Measurements from ENCODE around the gene SMARCC2.

SMARCC2 gene

DNA sequence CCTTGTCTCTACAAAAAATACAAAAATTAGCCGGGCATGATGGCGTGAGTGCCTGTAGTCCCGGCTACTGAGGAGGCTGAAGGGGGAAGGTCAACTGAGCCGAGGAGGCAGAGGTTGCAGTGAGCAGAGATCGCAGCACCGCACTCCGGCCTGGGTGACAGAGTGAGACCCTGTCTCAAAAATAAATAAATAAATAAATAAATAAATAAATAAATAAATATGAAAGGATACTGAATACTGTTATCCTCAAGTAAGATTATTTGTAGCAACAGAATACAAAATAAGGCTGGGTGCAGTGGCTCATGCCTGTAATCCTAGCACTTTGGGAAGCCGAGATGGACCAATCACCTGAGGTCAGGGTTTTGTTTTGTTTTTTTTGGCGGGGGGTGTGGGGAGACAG, 30.6 kb upstream of the SMARCC2 start (continued):
- TF ChIP-seq, protein P1, sequence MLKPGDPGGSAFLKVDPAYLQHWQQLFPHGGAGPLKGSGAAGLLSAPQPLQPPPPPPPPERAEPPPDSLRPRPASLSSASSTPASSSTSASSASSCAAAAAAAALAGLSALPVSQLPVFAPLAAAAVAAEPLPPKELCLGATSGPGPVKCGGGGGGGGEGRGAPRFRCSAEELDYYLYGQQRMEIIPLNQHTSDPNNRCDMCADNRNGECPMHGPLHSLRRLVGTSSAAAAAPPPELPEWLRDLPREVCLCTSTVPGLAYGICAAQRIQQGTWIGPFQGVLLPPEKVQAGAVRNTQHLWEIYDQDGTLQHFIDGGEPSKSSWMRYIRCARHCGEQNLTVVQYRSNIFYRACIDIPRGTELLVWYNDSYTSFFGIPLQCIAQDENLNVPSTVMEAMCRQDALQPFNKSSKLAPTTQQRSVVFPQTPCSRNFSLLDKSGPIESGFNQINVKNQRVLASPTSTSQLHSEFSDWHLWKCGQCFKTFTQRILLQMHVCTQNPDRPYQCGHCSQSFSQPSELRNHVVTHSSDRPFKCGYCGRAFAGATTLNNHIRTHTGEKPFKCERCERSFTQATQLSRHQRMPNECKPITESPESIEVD (tag by site-specific recombination; IDR thresholded peaks at IDR 0.05), result no peak
- TF ChIP-seq ZNF529 (tag by site-specific recombination; IDR thresholded peaks at IDR 0.05; ENCODE audit: insufficient replicate concordance) (no peak), ZSCAN23 (tag by site-specific recombination; IDR thresholded peaks at IDR 0.05) (no peak), ZNF37A (tag by site-specific recombination; IDR thresholded peaks at IDR 0.05) (no peak), ZNF157 (tag by site-specific recombination; IDR thresholded peaks at IDR 0.05) (no peak), ZFP69B (tag by site-specific recombination; IDR thresholded peaks at IDR 0.05) (no peak), ZNF394 (tag by site-specific recombination; IDR thresholded peaks at IDR 0.05; ENCODE audit: borderline replicate concordance) (peak; percentile 99), ZNF121 (tag by site-specific recombination; IDR thresholded peaks at IDR 0.05) (no peak), ZNF2 (tag by site-specific recombination; IDR thresholded peaks at IDR 0.05) (no peak), ZNF792 (tag by site-specific recombination; IDR thresholded peaks at IDR 0.05) (no peak), ZNF433 (tag by site-specific recombination; IDR thresholded peaks at IDR 0.05; ENCODE audit: low read depth) (peak; percentile 99), SCRT1 (tag by site-specific recombination; IDR thresholded peaks at IDR 0.05; ENCODE audit: borderline replicate concordance) (no peak), ZNF10 (tag by site-specific recombination; IDR thresholded peaks at IDR 0.05) (no peak), ZNF626 (tag by site-specific recombination; IDR thresholded peaks at IDR 0.05) (no peak), SP3 (tag by site-specific recombination; IDR thresholded peaks at IDR 0.05) (peak; percentile 16; the same call in 1 of the 2 replicates), ZFP37 (tag by site-specific recombination; IDR thresholded peaks at IDR 0.05) (peak; percentile 65; the same call in 1 of the 2 replicates), ZNF426 (tag by site-specific recombination; IDR thresholded peaks at IDR 0.05) (peak; percentile 97), ZNF202 (tag by site-specific recombination; IDR thresholded peaks at IDR 0.05; ENCODE audit: borderline replicate concordance) (no peak; the same call in 1 of the 2 replicates), ZNF76 (tag by site-specific recombination; IDR thresholded peaks at IDR 0.05; ENCODE audit: borderline replicate concordance, low read depth) (no peak), KLF16 (tag by site-specific recombination; IDR thresholded peaks at IDR 0.05) (no peak), ZBTB7A (tag by site-specific recombination; IDR thresholded peaks at IDR 0.05; ENCODE audit: low read depth) (no peak), OVOL3 (tag by site-specific recombination; IDR thresholded peaks at IDR 0.05) (no peak; the same call in 1 of the 2 replicates), ZNF510 (tag by site-specific recombination; IDR thresholded peaks at IDR 0.05; ENCODE audit: insufficient replicate concordance) (no peak), ZNF664 (tag by site-specific recombination; IDR thresholded peaks at IDR 0.05) (peak; percentile 86), ZNF239 (tag by site-specific recombination; IDR thresholded peaks at IDR 0.05) (no peak), MZF1 (tag by site-specific recombination; IDR thresholded peaks at IDR 0.05; ENCODE audit: borderline replicate concordance) (peak; percentile 47; the same call in 1 of the 2 replicates), ZNF707 (tag by site-specific recombination; IDR thresholded peaks at IDR 0.05) (no peak)
- TF ChIP-seq, protein P2, sequence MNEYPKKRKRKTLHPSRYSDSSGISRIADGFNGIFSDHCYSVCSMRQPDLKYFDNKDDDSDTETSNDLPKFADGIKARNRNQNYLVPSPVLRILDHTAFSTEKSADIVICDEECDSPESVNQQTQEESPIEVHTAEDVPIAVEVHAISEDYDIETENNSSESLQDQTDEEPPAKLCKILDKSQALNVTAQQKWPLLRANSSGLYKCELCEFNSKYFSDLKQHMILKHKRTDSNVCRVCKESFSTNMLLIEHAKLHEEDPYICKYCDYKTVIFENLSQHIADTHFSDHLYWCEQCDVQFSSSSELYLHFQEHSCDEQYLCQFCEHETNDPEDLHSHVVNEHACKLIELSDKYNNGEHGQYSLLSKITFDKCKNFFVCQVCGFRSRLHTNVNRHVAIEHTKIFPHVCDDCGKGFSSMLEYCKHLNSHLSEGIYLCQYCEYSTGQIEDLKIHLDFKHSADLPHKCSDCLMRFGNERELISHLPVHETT (tag by site-specific recombination; IDR thresholded peaks at IDR 0.05), result peak; percentile 90
- TF ChIP-seq, protein P3, sequence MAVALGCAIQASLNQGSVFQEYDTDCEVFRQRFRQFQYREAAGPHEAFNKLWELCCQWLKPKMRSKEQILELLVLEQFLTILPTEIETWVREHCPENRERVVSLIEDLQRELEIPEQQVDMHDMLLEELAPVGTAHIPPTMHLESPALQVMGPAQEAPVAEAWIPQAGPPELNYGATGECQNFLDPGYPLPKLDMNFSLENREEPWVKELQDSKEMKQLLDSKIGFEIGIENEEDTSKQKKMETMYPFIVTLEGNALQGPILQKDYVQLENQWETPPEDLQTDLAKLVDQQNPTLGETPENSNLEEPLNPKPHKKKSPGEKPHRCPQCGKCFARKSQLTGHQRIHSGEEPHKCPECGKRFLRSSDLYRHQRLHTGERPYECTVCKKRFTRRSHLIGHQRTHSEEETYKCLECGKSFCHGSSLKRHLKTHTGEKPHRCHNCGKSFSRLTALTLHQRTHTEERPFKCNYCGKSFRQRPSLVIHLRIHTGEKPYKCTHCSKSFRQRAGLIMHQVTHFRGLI (tag by site-specific recombination; IDR thresholded peaks at IDR 0.05), result no peak
- TF ChIP-seq, protein P4, sequence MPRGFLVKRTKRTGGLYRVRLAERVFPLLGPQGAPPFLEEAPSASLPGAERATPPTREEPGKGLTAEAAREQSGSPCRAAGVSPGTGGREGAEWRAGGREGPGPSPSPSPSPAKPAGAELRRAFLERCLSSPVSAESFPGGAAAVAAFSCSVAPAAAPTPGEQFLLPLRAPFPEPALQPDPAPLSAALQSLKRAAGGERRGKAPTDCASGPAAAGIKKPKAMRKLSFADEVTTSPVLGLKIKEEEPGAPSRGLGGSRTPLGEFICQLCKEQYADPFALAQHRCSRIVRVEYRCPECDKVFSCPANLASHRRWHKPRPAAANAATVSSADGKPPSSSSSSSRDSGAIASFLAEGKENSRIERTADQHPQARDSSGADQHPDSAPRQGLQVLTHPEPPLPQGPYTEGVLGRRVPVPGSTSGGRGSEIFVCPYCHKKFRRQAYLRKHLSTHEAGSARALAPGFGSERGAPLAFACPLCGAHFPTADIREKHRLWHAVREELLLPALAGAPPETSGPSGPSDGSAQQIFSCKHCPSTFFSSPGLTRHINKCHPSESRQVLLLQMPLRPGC (tag by site-specific recombination; IDR thresholded peaks at IDR 0.05), result no peak
- TF ChIP-seq, protein P5, sequence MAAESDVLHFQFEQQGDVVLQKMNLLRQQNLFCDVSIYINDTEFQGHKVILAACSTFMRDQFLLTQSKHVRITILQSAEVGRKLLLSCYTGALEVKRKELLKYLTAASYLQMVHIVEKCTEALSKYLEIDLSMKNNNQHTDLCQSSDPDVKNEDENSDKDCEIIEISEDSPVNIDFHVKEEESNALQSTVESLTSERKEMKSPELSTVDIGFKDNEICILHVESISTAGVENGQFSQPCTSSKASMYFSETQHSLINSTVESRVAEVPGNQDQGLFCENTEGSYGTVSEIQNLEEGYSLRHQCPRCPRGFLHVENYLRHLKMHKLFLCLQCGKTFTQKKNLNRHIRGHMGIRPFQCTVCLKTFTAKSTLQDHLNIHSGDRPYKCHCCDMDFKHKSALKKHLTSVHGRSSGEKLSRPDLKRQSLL (tag by site-specific recombination; IDR thresholded peaks at IDR 0.05), result no peak
- TF ChIP-seq, protein P6, sequence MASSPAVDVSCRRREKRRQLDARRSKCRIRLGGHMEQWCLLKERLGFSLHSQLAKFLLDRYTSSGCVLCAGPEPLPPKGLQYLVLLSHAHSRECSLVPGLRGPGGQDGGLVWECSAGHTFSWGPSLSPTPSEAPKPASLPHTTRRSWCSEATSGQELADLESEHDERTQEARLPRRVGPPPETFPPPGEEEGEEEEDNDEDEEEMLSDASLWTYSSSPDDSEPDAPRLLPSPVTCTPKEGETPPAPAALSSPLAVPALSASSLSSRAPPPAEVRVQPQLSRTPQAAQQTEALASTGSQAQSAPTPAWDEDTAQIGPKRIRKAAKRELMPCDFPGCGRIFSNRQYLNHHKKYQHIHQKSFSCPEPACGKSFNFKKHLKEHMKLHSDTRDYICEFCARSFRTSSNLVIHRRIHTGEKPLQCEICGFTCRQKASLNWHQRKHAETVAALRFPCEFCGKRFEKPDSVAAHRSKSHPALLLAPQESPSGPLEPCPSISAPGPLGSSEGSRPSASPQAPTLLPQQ (tag by site-specific recombination; IDR thresholded peaks at IDR 0.05), result no peak

All from HEK293 (cell line).